Activated T-helper 1 cell treated with anti-CD3 and anti-CD28 coated beads, Interleukin-12 subunit alpha, Interleukin-12 subunit beta, Interleukin-2, Interleukin-4 antibody, amounts not matched to agents 30 ng/mL and 10 ng/mL and 1 ng/mL, durations not matched to agents 14 hours and 24 hours and 36 hours (primary cell): ENCODE results near the gene CAMKK1. TPM values are rescaled to one million over a fixed set of nuclear protein-coding genes. Genes with fewer than 3 reads are reported as not detected.
A peak's percentile ranks its signal among the peaks of the same experiment; 100 is the strongest.

Source experiments
- DNase-seq: peaks from one replicate; pipeline ENCODE4 v3.0.0; 2021; ENCODE audit warnings: low spot score
- H3K27ac Mint-ChIP-seq: one replicate; pipeline ENCODE4 v1.8.0; 2021; ENCODE audit warnings: mild to moderate bottlenecking, mixed read lengths
- H3K27me3 Mint-ChIP-seq: one replicate; pipeline ENCODE4 v1.8.0; 2022; ENCODE audit warnings: mild to moderate bottlenecking, moderate library complexity, mixed read lengths; ENCODE audit not compliant: insufficient read depth
- H3K36me3 Mint-ChIP-seq: one replicate; pipeline ENCODE4 v1.8.0; 2021; ENCODE audit warnings: low read depth, mixed read lengths
- H3K4me1 Mint-ChIP-seq: one replicate; pipeline ENCODE4 v1.8.0; 2021; ENCODE audit warnings: low read depth, mixed read lengths
- H3K4me3 Mint-ChIP-seq: one replicate; pipeline ENCODE4 v1.8.0; 2021; ENCODE audit warnings: mild to moderate bottlenecking, moderate library complexity, mixed read lengths
- H3K9me3 Mint-ChIP-seq: one replicate; pipeline ENCODE4 v1.8.0; 2021; ENCODE audit warnings: mixed read lengths
- intact Hi-C: fragments of 100-400 bp; cut with micrococcal nuclease; formaldehyde crosslinking; loops from one replicate; pipeline ENCODE4 v1.15.1; 2024
- total RNA-seq: library from RNA; stranded (reverse); gene quantifications from 2 replicates; pipeline ENCODE4 v1.2.3, GENCODE V29; 2022

CAMKK1 gene
- total RNA-seq, 1 donor from 2014 or later = 6.1 TPM

DNA sequence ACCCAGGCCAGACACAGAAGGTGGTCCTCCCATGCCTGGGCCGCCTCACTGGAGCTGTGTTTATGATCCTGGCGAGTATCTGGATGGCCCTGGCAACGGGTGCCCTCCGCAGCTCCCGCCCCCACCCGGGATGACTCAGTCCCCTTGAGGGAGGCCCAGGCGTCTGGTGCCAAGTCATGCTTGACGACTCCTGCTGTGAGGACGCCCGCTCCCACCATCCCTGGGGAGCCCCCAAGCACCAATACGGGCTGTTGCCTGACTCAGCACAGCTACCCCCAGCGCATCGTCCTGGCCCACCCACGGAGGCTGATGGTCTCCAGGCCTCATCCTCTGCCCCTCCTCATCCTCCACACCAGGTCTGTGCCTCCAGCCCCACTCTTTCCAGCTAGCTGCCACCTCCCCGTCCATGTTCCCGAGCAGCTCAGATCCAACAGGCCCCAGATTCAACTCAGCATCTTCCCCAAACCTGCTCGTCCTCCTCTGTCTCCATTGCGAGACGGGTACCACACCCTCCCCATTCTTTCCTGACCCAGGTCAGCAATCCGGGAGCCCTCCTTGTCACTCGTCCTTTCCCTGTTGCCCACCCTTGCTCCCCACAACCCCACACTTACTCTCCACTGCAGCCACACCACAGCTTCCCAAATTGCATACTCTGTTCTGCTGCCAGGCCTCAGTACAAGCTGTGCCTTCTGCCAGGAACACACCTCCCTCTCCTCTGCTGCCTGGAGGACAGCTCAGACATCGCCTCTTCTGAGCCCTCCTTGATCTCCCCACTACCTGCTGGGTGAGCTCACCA lies 2.6 kb downstream of the CAMKK1 start:
- DNase-seq = no peak
- peak overlapping the region; percentile 64 for H3K27ac Mint-ChIP-seq
- H3K27me3 Mint-ChIP-seq = no peaks in the 10 kb centered on the region
- H3K4me1 Mint-ChIP-seq = peaks cover 45% of the 10 kb centered on the region
- H3K4me3 Mint-ChIP-seq = peak overlapping the region; percentile 4
- H3K9me3 Mint-ChIP-seq = no peaks in the 10 kb centered on the region
- intact Hi-C loops = loop anchor here (5.0 to 10.0 kb wide), 4 partner anchors 168 to 1075 kb away; partner anchors contain the start of genes ANKFY1, EMC6, HASPIN and SPAG7
- H3K36me3 Mint-ChIP-seq = no peaks in the 10 kb centered on the region

DNA sequence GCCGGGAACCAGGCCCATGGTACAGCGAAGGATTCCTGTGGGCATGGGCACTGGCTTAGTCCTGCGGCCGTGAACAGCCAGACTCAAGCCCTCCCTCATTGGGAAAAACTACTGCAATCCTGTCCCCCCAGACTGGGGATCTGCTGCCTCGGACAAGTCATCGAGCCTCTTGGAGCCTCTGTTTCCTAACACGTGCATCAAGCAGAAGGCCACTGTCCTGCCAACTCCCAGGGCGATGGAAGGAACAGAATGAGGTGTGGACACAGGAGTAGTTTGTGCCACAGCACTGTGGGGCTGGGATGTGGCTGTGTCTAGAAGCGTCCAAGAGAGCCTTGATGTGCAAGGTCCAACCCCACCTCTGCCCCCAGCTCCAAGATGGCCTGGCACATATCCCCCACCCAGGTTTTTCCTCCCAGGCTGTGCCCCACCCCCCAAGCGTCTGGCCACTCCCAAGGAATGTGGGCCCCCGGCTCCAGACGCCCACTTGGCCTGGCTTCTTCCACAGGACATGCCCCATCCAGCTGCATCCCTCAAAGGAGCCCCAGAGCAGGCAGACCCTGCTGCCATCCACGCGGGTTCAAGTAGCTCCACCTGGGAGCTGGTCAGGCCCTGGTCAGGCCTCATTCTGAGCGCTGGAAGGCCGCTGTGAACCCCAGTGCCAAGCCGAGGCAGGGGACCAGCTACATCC lies 3.4 kb downstream of the CAMKK1 start:
- H3K27ac Mint-ChIP-seq = no peak overlapping the region
- DNase-seq = no peak
- intact Hi-C loops = loop anchor here (5.0 to 10.0 kb wide), 4 partner anchors 167 to 1075 kb away; partner anchors contain the start of genes ANKFY1, EMC6, HASPIN and SPAG7
- peaks cover 45% of the 10 kb centered on the region for H3K4me1 Mint-ChIP-seq
- H3K36me3 Mint-ChIP-seq = no peaks in the 10 kb centered on the region
- no peaks in the 10 kb centered on the region for H3K9me3 Mint-ChIP-seq
- H3K27me3 Mint-ChIP-seq = no peaks in the 10 kb centered on the region
- no peak overlapping the region for H3K4me3 Mint-ChIP-seq

DNA sequence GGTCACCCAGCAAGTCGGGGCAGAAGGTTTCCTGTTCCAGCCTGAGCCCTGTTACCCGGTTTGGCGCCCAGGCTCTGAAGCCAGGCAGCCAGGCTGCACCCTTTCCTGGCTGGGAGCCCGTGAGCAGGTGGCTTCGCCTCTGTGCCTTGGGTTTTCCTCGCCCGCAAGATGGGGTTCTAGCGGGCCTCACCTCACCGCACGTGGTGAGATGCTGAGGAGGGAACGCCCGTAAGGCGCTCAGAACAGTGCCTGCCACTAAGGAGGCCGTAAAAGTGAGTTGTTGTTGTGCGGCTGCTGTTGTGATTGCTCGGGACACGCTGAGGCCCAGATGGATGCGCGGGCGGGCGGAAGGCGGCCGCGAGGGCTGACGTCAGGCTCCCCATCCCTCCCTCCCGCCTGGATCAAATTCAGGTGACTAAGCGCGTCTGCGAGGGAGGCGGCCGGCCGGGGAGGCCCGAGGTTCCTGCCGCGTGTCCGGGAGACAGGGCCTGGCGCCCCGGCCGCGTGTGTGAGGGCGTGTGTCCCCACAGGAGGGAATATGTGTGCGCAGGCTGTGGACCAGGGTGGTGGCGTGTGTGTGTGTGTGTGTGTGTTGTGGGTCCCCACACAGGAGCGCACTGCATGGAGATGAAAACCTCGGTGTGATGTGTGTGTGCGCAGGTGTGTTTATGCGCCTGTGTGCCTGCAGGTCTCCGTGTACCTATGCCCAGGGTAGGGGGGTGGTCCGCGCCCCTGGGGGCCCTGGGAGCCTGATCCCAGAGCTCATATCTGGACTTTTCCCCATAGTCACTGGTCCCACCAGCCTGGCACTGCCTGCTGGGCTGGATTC lies 4.3 kb downstream of the CAMKK1 start:
- Mint-ChIP-seq H3K4me1 (peaks cover 37% of the 10 kb centered on the region), H3K9me3 (no peaks in the 10 kb centered on the region), H3K4me3 (no peak overlapping the region), H3K27ac (no peak overlapping the region), H3K27me3 (no peaks in the 10 kb centered on the region), H3K36me3 (no peaks in the 10 kb centered on the region)
- no peak for DNase-seq
- intact Hi-C loops = no loop called here

DNA sequence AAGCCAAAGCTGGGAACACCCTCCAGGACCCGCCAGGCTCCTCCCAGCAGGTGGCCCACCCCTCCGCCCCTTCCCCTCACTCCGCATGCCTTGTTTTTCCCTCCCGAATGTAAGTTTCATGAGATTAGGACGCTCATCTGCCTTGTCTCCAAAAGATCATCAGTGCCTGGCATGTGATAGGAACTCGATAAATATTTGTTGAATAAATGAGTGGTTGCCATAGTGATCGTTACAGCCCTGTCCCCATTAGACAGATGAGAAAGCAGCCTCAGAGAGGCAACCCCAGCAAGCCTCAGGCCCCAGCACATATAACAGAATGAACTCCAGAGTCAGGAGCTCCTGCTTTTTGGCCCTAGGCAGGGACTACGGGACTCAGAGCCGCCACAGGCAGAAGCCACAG lies 5.0 kb downstream of the CAMKK1 start:
- peaks cover 34% of the 10 kb centered on the region for H3K4me1 Mint-ChIP-seq
- H3K27ac Mint-ChIP-seq = no peak overlapping the region
- no peak for DNase-seq
- H3K36me3 Mint-ChIP-seq = peaks cover 2% of the 10 kb centered on the region
- no peaks in the 10 kb centered on the region for H3K27me3 Mint-ChIP-seq
- no peak overlapping the region for H3K4me3 Mint-ChIP-seq
- intact Hi-C loops = no loop called here
- no peaks in the 10 kb centered on the region for H3K9me3 Mint-ChIP-seq

DNA sequence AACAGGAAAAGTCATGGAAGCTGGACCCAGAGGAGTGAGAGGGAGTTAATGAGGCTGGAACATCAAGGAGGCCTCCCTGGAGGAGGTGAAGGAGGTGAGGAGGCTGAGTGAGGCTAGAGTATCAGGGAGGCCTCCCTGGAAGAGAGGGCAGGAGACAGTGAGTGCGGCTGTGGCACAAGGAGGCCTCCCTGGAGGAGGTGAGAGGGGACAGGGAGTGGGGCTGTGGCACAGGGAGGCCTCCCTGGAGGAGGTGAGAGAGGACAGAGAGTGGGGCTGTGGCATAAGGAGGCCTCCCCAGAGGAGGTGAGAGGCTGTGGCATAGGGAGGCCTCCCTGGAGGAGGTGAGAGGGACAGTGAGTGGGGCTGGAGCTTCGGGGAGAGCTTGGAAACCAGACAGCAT lies 5.5 kb downstream of the CAMKK1 start:
- Mint-ChIP-seq H3K9me3 (no peaks in the 10 kb centered on the region), H3K4me3 (no peak overlapping the region), H3K27ac (peak overlapping the region; percentile 59), H3K36me3 (peaks cover 2% of the 10 kb centered on the region), H3K27me3 (no peaks in the 10 kb centered on the region), H3K4me1 (peaks cover 34% of the 10 kb centered on the region)
- no peak for DNase-seq
- intact Hi-C loops = no loop called here

DNA sequence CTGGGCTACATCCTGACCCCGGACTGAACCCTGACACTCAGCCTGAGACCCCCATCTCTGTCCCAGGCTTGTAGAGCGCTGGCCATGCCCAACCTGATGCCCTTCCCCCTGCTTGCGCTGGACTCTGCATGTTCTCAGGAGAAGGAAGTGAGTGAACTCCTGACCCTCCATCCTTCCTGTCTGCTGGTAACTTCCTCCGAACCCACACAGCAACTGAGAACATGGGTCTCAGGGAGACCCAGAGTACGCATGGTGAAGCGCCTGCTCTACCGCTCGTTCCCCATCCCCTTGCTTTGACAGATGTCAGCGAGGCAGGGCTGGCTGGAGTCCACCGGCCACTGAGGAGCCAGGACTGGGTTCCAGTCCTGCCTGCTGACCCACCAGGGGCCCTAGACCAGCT lies 6.1 kb downstream of the CAMKK1 start:
- no peaks in the 10 kb centered on the region for H3K27me3 Mint-ChIP-seq
- DNase-seq = no peak
- no peaks in the 10 kb centered on the region for H3K9me3 Mint-ChIP-seq
- H3K4me3 Mint-ChIP-seq = no peak overlapping the region
- intact Hi-C loops = no loop called here
- peaks cover 2% of the 10 kb centered on the region for H3K36me3 Mint-ChIP-seq
- peak overlapping the region; percentile 59 for H3K27ac Mint-ChIP-seq
- peaks cover 30% of the 10 kb centered on the region for H3K4me1 Mint-ChIP-seq

DNA sequence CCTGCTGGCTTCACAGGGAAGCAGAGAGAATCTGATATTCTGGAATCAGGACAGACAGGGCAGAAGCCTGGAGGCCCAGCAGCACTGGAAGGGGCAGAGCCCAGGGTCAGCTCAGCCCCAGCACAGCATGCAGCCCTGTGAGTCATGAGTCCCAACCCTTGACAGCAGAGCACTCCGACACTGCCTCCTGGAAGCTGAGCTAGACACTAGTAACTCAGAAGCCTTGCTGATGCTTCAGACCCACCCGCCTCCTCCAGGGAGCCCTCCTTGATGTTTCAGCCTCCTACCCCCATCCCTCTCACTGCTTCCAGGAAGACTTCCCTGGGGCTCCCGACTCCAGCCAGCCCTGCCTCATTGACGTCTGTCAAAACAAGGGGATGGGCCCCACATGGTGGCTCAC lies 6.9 kb downstream of the CAMKK1 start:
- H3K27ac Mint-ChIP-seq = peak overlapping the region; percentile 61
- H3K27me3 Mint-ChIP-seq = no peaks in the 10 kb centered on the region
- intact Hi-C loops = no loop called here

DNA sequence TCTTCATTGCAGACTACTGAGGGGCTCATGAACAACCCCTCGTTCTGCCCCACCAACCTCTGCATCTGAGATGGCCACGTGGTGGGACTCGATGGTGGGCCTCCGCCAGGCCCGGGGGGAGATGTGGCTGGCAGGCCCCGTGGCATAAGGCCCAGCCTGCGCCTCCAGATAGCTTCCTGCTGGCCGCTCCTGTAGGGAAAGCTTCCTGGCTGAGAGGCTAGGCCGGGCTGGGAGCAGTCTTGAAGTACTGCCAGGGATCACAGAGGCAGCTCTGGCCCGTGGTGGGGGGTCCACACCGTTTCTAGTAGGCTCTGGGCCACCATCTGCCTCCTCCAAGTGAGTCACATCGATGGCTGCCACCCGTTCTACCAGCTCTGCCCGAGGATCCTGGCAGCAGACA lies 7.6 kb downstream of the CAMKK1 start:
- no peak for DNase-seq
- Mint-ChIP-seq H3K36me3 (peaks cover 2% of the 10 kb centered on the region), H3K9me3 (no peaks in the 10 kb centered on the region), H3K4me1 (peaks cover 16% of the 10 kb centered on the region), H3K27ac (no peak overlapping the region), H3K27me3 (no peaks in the 10 kb centered on the region), H3K4me3 (no peak overlapping the region)
- intact Hi-C loops = no loop called here

More for the DNA sequence above, 6.9 kb downstream of the CAMKK1 start:
- H3K4me1 Mint-ChIP-seq = peaks cover 22% of the 10 kb centered on the region
- H3K36me3 Mint-ChIP-seq = peaks cover 2% of the 10 kb centered on the region
- DNase-seq = no peak
- no peak overlapping the region for H3K4me3 Mint-ChIP-seq
- H3K9me3 Mint-ChIP-seq = no peaks in the 10 kb centered on the region

DNA sequence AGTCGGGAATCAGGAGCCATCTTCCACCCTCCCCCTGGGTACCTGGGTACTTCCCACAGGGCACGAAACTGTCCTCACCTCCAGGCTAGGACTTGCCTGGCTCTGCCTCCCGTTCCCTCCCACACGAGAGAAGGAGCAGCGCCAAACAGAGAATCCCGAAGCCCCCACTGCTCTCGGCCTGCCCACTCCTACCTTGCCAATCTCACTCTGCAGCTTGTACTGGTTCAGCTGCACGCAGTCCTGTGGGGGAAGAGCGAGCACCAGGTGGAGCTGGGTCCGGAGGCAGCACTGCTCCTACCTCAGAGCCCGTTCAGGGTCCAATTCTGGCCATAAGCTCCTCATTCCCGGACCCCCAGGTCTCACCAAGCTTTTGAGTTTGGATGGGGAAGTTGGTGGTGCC lies 8.7 kb downstream of the CAMKK1 start:
- peaks cover 2% of the 10 kb centered on the region for H3K36me3 Mint-ChIP-seq
- no peaks in the 10 kb centered on the region for H3K27me3 Mint-ChIP-seq
- no peaks in the 10 kb centered on the region for H3K9me3 Mint-ChIP-seq
- peaks cover 14% of the 10 kb centered on the region for H3K4me1 Mint-ChIP-seq
- DNase-seq = no peak
- no peak overlapping the region for H3K27ac Mint-ChIP-seq
- no peak overlapping the region for H3K4me3 Mint-ChIP-seq
- intact Hi-C loops = no loop called here

DNA sequence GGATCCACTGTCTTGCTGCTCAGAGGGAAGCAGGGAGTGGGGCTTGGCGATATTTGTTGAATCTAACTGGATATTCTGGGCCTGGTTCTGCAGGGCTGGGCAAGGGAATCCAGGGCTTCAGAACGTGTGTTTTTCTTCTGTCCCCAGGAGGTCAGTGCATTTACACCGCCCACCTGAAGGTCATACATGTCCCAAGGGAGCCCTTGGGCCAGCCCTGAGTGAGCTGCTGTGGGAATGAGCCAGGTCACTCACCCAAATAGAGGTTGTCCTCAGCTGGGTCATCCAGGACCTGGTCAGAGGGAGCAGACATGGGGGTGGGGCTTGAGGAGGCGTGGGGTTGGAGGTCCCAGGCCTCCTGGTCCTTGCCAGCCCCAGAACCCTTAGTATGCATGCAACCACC lies 10.6 kb downstream of the CAMKK1 start:
- peaks cover 2% of the 10 kb centered on the region for H3K36me3 Mint-ChIP-seq
- no peaks in the 10 kb centered on the region for H3K9me3 Mint-ChIP-seq
- H3K27ac Mint-ChIP-seq = no peak overlapping the region
- peaks cover 13% of the 10 kb centered on the region for H3K4me1 Mint-ChIP-seq
- no peak overlapping the region for H3K4me3 Mint-ChIP-seq
- intact Hi-C loops = no loop called here
- H3K27me3 Mint-ChIP-seq = no peaks in the 10 kb centered on the region
- no peak for DNase-seq

DNA sequence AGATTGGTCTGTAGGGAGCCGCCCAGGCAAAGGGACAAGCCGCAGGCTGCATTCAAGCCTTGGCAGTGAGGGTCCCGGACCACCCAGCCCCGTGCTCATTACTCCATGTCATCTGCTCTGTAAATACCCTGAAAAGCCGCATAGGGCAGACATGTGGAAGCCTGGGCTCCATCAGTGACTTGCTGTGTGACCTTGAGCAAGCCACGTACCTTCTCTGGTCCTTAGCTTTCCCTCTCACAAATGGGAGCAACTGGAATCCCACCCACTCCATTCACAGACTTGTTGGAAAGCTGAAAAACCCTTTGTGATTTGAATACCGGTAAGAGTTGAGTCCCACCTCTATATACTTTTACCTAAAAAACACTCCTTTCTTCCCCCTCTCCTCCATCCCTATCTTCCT lies 11.9 kb downstream of the CAMKK1 start:
- Mint-ChIP-seq H3K27me3 (no peaks in the 10 kb centered on the region), H3K9me3 (no peaks in the 10 kb centered on the region), H3K4me1 (peaks cover under 1% of the 10 kb centered on the region), H3K36me3 (peaks cover 2% of the 10 kb centered on the region), H3K27ac (no peak overlapping the region), H3K4me3 (no peak overlapping the region)
- intact Hi-C loops = no loop called here
- no peak for DNase-seq

DNA sequence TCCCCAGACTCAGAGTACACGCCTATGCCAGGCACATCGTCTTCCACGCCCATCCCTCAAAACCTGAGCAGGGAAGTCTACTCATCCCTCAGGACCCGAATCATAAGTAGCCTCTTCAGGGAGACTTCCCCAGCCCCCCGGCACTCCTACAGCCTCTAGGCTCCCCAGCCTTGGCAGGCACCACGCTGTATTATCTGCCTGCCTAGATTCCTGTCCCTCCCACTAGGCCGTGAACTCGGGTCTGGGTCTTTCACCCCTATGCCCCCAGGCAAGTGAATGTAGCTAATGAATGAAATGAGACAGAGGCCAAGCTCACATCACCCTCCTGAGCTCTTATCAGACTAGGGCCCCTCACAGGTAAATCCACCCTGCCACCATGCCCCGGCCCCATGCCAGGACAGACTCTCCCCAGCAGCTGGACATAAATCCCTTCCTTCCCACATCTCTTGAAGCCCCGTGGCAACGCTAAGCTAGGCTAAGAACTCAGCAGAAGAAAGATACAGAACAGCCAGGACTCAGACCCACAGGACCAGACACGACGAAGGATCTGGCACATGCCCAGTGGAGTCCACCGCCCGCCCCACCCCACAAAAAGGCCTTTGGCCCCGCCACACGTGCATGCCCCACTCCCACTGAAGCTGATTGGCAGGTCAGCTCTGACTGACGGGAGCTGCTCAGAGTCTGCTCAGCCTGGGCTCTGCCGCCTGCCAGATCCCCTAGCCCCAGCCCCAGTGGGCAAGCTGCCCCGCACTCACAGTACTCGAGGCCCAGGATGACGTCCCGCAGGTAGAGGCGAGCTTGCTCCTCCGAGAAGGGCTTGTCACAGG lies 13.0 kb downstream of the CAMKK1 start:
- peaks cover 2% of the 10 kb centered on the region for H3K36me3 Mint-ChIP-seq
- H3K4me3 Mint-ChIP-seq = no peak overlapping the region
- no peaks in the 10 kb centered on the region for H3K9me3 Mint-ChIP-seq
- no peaks in the 10 kb centered on the region for H3K27me3 Mint-ChIP-seq
- no peaks in the 10 kb centered on the region for H3K4me1 Mint-ChIP-seq
- DNase-seq = no peak
- intact Hi-C loops = no loop called here
- H3K27ac Mint-ChIP-seq = no peak overlapping the region
